HFF-Myc (cell line): ENCODE results near the gene G2E3.
"Not testable (repeated sequence)": the region's sequence is repeated elsewhere in the genome, so short reads cannot be mapped to it uniquely, and the experiment has no call there.

ENCODE experiments used
- DNase-seq: peaks from one replicate; pipeline ENCODE4 v3.0.0-alpha.2; 2011; ENCODE audit warnings: low read depth; ENCODE audit errors: extremely low read depth
- H3K4me3 ChIP-seq: replicated peaks from 2 replicates; pipeline ENCODE4 v1.5.1; 2011; ENCODE audit warnings: low read depth, mild to moderate bottlenecking, control low read depth, low read length
- TF ChIP-seq, protein P1 (sequence below): IDR thresholded peaks from 2 replicates; pipeline ENCODE4 v1.5.1; 2012; ENCODE audit warnings: mild to moderate bottlenecking, low read depth, low read length, control low read depth; ENCODE audit errors: missing control alignments

Gene G2E3

DNA sequence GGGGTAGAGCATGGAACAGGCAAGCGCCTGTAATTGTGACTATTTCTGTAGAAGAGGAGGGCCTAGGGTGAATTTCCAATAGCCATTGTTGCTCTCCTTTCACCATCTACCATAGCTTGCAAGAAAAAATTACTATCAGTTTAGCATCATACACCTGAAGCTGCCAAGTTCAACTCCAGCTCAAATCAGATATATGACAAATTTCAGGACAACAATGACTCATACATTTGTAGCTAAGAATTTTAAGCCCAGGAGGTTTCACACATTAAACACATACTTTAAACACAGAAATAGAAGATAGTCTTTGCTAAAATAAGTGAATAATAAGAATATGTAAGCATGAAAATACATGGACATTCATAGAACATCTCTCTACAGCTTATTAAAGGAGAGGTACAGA lies 17.6 kb upstream of the G2E3 start:
- H3K4me3 ChIP-seq: no peak overlapping the region
- TF ChIP-seq, protein P1, sequence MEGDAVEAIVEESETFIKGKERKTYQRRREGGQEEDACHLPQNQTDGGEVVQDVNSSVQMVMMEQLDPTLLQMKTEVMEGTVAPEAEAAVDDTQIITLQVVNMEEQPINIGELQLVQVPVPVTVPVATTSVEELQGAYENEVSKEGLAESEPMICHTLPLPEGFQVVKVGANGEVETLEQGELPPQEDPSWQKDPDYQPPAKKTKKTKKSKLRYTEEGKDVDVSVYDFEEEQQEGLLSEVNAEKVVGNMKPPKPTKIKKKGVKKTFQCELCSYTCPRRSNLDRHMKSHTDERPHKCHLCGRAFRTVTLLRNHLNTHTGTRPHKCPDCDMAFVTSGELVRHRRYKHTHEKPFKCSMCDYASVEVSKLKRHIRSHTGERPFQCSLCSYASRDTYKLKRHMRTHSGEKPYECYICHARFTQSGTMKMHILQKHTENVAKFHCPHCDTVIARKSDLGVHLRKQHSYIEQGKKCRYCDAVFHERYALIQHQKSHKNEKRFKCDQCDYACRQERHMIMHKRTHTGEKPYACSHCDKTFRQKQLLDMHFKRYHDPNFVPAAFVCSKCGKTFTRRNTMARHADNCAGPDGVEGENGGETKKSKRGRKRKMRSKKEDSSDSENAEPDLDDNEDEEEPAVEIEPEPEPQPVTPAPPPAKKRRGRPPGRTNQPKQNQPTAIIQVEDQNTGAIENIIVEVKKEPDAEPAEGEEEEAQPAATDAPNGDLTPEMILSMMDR: no peak
- DNase-seq: no peak

GRCh38 chr14:30546735-30547134 lies 12.2 kb upstream of the G2E3 start:
- H3K4me3 ChIP-seq, DNase-seq: not testable (repeated sequence)

- TF ChIP-seq, protein P1: no peak
- H3K4me3 ChIP-seq: no peak overlapping the region
- no peak for DNase-seq
Measured at GRCh38 chr14:30547388-30548048, 11.4 kb upstream of the G2E3 start.

GRCh38 chr14:30550335-30550734 lies 8.6 kb upstream of the G2E3 start:
- TF ChIP-seq, protein P1: no peak
- no peak overlapping the region for H3K4me3 ChIP-seq
- DNase-seq: no peak

DNA sequence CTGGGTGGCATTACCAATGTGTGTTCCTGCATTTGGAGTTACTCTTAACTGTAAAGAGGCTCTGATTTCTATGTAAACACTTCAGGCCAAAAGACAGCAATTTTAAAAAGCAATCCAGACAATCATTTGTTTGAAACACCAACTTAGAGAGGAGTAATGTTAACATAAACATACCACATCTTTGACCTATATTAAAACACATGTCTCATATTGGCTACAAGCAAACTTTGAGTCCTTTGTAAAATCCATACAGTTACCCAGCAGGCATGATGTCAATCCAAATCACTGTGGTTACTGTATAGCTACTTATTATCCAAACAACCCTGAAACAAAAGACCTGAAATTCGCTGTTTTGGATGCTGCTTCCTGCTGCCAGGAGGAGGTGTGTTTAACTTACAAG lies 7.5 kb upstream of the G2E3 start:
- TF ChIP-seq, protein P1: no peak
- no peak overlapping the region for H3K4me3 ChIP-seq
- DNase-seq: no peak

GRCh38 chr14:30553311-30553989 lies 5.5 kb upstream of the G2E3 start:
- H3K4me3 ChIP-seq: no peak overlapping the region
- no peak for DNase-seq
- TF ChIP-seq, protein P1: no peak

GRCh38 chr14:30558362-30558674 lies 640 bp upstream of the G2E3 start:
- TF ChIP-seq, protein P1: no peak
- DNase-seq: no peak
- peak overlapping the region; percentile 98 for H3K4me3 ChIP-seq
